Ovary (tissue), 9 donors: Measurements from ENCODE around the gene HNRNPAB. TPM values are rescaled to one million over a fixed set of nuclear protein-coding genes. Genes with fewer than 3 reads are reported as not detected.

Experiments used
- DNase-seq, 5 donors: peaks; one replicate each; pipeline ENCODE4 v3.0.0-alpha.2; 2019 to 2020
- H3K27ac ChIP-seq, 2 donors: fragments of 200-600 bp; one replicate each; pipeline versions ENCODE4 v1.5.1 to v1.8.0; 2019 to 2022
- H3K27me3 ChIP-seq: fragments of 200-600 bp; one replicate; pipeline ENCODE4 v1.8.0; 2022
- H3K36me3 ChIP-seq: fragments of 200-600 bp; sonication (generic); one replicate; pipeline ENCODE4 v1.5.1; 2019
- H3K4me1 ChIP-seq: one replicate; pipeline ENCODE4 v1.8.1; 2013; ENCODE audit warnings: mild to moderate bottlenecking, moderate library complexity; ENCODE audit not compliant: insufficient read depth
- H3K4me3 ChIP-seq: fragments of 200-600 bp; sonication (generic); one replicate; pipeline ENCODE4 v1.5.1; 2017
- H3K9me3 ChIP-seq, 2 donors: fragments of 200-600 bp in 1 of 2; sonication (generic) in 1 of 2; one replicate each; pipeline versions ENCODE4 v1.5.1 to v1.8.1; 2013 to 2019; ENCODE audit warnings: mild to moderate bottlenecking in 1 of 2, moderate library complexity in 1 of 2
- CTCF ChIP-seq, 3 donors: fragments of 450-650 bp in 2 of 3; fragments of 200-600 bp in 1 of 3; IDR thresholded peaks; one replicate each; pipeline versions ENCODE4 v1.5.1 to v1.8.0; 2016 to 2022; ENCODE audit warnings: antibody characterized with exemption in 3 of 3, mild to moderate bottlenecking in 1 of 3
- EP300 ChIP-seq: sonication (generic); formaldehyde crosslinking; IDR thresholded peaks from one replicate; pipeline ENCODE4 v1.6.1; 2017; ENCODE audit warnings: antibody characterized with exemption
- POLR2A ChIP-seq: fragments of 450-650 bp; IDR thresholded peaks from one replicate; pipeline ENCODE4 v1.6.1; 2017; ENCODE audit warnings: antibody characterized with exemption, mild to moderate bottlenecking, moderate library complexity
- WGBS, 3 donors: extraction: QIAGEN DNeasy Blood & Tissue Kit in 1 of 3; methylation state at CpG; one replicate each; pipeline versions ENCODE4 v1.1.5 to v1.1.7; 2013 to 2017; 5-methylcytosine and 5-hydroxymethylcytosine counted together
- intact Hi-C, 4 donors: fragments of 100-400 bp; cut with DNase I; formaldehyde crosslinking; loops; one replicate each; pipeline versions ENCODE4 v1.11.0 to v1.15.1; 2022 to 2023
- polyA plus RNA-seq, 2 donors: library from polyadenylated mRNA; stranded (reverse); fragments of 200-250 nt in 1 of 2; fragments of 350-450 nt in 1 of 2; fragmentation: Illumina TruSeq in 1 of 2; extraction: RNeasy Lipid Tissue Mini Kit (QIAGEN cat#74804) in 1 of 2; gene quantifications; one replicate each; pipeline ENCODE4 v1.2.3, GENCODE V29; 2013 to 2014
- total RNA-seq, 7 donors: library from RNA; depleted of rRNA in 2 of 7; stranded (reverse); fragments of >200 nt in 2 of 7; fragmentation: NEBNext Ultra II Directional in 3 of 7; extraction: Animal tissue kit (Norgen Biotek cat#: 25700) in 3 of 7; gene quantifications; one replicate each; pipeline versions ENCODE4 v1.1.0 to v1.2.4, GENCODE V29; 2016 to 2023
- donor health status: DM: no; HTN: no; CAD: no; lungs with moderate emphysema.
- donor health status: DM: no; HTN: no; CAD: no.
- donor health status: Bipolar disorder and iron deficiency.
- donor health status: DM: yes; HTN: yes; CAD: no.
- donor health status: DM: no; HTN: no; CAD: no.
- donor health status: DM: yes; HTN: yes; CAD: no.

Gene HNRNPAB
- total and polyA plus RNA-seq, 9 donors = 42.0 to 132 (median 102) TPM

- Histone ChIP-seq H3K36me3 (no peaks in the 10 kb centered on the region), H3K27me3 (no peaks in the 10 kb centered on the region), H3K4me1 (peaks cover 10% of the 10 kb centered on the region), H3K9me3 (no peaks in the 10 kb centered on the region), H3K4me3 (no peak overlapping the region), H3K27ac (no peak overlapping the region)
- intact Hi-C loops = no loop called here
- 23 to 32% (median 29%) methylated on average over 5 of the region's 5 CpGs for WGBS, 3 donors
- no peak for DNase-seq
- TF ChIP-seq POLR2A = no peak
- TF ChIP-seq EP300 = no peak
- no peak for TF ChIP-seq CTCF (IDR thresholded peaks at IDR 0.05)
These were observed 3.0 kb downstream of the HNRNPAB start for GRCh38 chr5:178207183-178207916.

GRCh38 chr5:178207917-178208280 is 3.6 kb downstream of the HNRNPAB start:
- intact Hi-C loops = no loop called here

GRCh38 chr5:178208540-178209227 is 4.4 kb downstream of the HNRNPAB start:
- peaks cover 10% of the 10 kb centered on the region for H3K4me1 ChIP-seq
- no peak for DNase-seq

More at GRCh38 chr5:178207917-178208280, 3.6 kb downstream of the HNRNPAB start:
- Histone ChIP-seq H3K4me3 (no peak overlapping the region), H3K27ac (no peak overlapping the region), H3K27me3 (no peaks in the 10 kb centered on the region), H3K36me3 (no peaks in the 10 kb centered on the region), H3K9me3 (no peaks in the 10 kb centered on the region), H3K4me1 (peaks cover 10% of the 10 kb centered on the region)
- WGBS, 3 donors = 78 to 94% (median 91%) methylated on average over 1 of the region's 1 CpG
- TF ChIP-seq CTCF (IDR thresholded peaks at IDR 0.05) (no peak), POLR2A (no peak), EP300 (no peak)
- DNase-seq = no peak

More at GRCh38 chr5:178208540-178209227, 4.4 kb downstream of the HNRNPAB start:
- Histone ChIP-seq H3K27me3 (no peaks in the 10 kb centered on the region), H3K36me3 (no peaks in the 10 kb centered on the region), H3K27ac (no peak overlapping the region), H3K9me3 (no peaks in the 10 kb centered on the region), H3K4me3 (no peak overlapping the region)
- intact Hi-C loops = no loop called here
- TF ChIP-seq CTCF (IDR thresholded peaks at IDR 0.05) (no peak), EP300 (no peak), POLR2A (no peak)
- WGBS, 3 donors = 62 to 69% (median 63%) methylated on average over 5 of the region's 5 CpGs
